NB4 (cell line): Measurements from ENCODE around the gene APP.

ENCODE experiments used
- POLR2A ChIP-seq: IDR thresholded peaks from 2 replicates; pipeline ENCODE4 v1.6.1; 2011; ENCODE audit warnings: mild to moderate bottlenecking; ENCODE audit not compliant: insufficient read length; ENCODE audit errors: extremely low read depth
- TF ChIP-seq, protein P1 (sequence below): IDR thresholded peaks from one replicate; pipeline ENCODE4 v1.5.1; 2012; ENCODE audit warnings: low read depth, low read length
- TF ChIP-seq, protein P2 (sequence below): IDR thresholded peaks from 2 replicates; pipeline ENCODE4 v1.6.1; 2011; ENCODE audit warnings: low read depth, low read length

DNA sequence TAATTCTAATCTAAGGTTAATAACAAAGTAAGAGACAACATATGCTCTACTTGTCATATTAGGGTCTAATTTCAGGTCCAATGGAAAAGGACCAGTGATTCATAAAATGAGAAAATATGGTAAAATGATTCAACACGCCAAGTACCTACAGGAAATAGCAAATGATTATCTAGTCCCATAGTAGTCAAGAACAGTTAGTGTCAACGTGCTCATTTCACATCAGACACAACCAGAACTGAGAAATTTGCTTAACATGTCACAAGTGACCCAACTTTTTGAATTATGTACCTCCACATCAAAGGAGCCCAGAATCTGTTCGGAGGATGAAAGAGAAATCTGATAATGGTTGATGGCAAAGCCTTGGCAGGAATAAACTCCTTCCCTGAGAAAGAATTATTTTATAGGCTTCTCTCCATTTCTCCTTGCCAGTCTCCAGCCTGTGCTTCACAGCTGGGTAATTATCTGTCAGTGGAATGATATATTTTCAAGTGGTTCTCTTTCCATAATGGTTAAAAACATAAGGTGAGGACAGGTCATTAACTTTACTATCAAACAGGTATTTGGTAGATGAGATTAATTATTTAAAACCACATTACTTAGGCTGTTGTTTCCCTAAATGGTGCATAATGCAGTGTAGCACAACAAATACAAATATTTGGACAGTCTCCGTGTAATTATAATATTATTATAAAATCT is 83.2 kb downstream of the APP start:
- no peak for TF ChIP-seq POLR2A
- TF ChIP-seq, protein P1, sequence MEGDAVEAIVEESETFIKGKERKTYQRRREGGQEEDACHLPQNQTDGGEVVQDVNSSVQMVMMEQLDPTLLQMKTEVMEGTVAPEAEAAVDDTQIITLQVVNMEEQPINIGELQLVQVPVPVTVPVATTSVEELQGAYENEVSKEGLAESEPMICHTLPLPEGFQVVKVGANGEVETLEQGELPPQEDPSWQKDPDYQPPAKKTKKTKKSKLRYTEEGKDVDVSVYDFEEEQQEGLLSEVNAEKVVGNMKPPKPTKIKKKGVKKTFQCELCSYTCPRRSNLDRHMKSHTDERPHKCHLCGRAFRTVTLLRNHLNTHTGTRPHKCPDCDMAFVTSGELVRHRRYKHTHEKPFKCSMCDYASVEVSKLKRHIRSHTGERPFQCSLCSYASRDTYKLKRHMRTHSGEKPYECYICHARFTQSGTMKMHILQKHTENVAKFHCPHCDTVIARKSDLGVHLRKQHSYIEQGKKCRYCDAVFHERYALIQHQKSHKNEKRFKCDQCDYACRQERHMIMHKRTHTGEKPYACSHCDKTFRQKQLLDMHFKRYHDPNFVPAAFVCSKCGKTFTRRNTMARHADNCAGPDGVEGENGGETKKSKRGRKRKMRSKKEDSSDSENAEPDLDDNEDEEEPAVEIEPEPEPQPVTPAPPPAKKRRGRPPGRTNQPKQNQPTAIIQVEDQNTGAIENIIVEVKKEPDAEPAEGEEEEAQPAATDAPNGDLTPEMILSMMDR, result no peak
- TF ChIP-seq, protein P2, sequence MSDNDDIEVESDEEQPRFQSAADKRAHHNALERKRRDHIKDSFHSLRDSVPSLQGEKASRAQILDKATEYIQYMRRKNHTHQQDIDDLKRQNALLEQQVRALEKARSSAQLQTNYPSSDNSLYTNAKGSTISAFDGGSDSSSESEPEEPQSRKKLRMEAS, result no peak
